Measurements from ENCODE around the gene ADAM12. TPM values are rescaled to one million over a fixed set of nuclear protein-coding genes. Genes with fewer than 3 reads are reported as not detected.

ADAM12 gene
- total and polyA plus RNA-seq, 10 of the 15 experiments (the other 5 are each of a cell fraction or from before 2014, with no cell fraction given), result under 0.01 to 0.62 (median 0.04) TPM; not detected in 5

DNA sequence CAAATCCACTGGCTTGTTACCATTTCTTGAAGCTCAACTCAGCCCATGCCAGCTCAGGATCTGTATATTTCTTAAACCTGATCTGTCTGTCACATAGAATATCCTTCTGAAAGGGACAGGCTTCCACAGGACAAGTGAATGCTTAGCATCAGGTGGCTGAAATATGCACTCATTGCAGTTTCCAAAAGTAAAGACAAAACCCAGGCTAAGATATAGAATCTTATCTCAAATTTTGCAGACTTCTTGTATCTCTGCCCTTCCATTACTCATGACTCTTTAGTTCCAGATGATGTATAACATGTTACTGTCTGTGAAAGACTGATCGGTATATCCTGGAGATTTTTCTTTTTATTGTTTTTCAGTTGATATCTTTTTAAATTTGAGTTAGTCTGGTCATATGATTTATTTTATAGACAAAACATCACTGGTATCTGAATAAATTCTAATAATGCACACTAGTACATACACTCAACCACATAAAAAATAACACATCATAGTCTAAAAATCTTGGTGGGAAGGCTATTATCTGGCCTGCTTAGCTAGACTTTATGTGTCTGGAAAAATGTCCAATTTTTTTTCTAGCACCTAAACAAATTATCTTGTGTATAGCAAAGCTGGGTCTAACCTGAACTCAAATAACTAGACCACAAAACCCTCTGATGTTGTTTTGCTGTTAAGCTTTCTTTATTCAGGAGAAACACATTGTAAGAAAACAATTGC, 182.6 kb downstream of the ADAM12 start:
- no peak for TF ChIP-seq MYB (IDR thresholded peaks at IDR 0.05; ENCODE audit: borderline replicate concordance, low read depth, low read length)
- TF ChIP-seq STAT3 (IDR thresholded peaks at IDR 0.05; ENCODE audit: low read depth, low read length), result no peak
- TF ChIP-seq RFX5 (IDR thresholded peaks at IDR 0.05; ENCODE audit: low read depth, low read length), result no peak
- WGBS (ENCODE audit: insufficient coverage, insufficient replicate concordance, low lambda C conversion rate, missing lambda C conversion rate), result 45% methylated on average over 1 of the region's 1 CpG
- no peak overlapping the region for H3K4me2 ChIP-seq (ENCODE audit: control insufficient read depth, insufficient read depth)
- ChIA-PET SMC1A (ENCODE audit: uncharacterized antibody, unreplicated experiment) (no interaction called here), POLR2A (no interaction called here), RAD21 (ENCODE audit: unreplicated experiment) (interaction anchor here (0.6 kb wide), 1 partner anchor 1100 kb away, joined by 3 read pairs; no protein-coding TSS in a partner anchor), CTCF (interaction anchor here (0.6 kb wide), 1 partner anchor 207 kb away, joined by 3 read pairs; no protein-coding TSS in a partner anchor)
- no TSS peak for BruUV-seq (replicated peaks)
- no peak overlapping the region for H3K4me3 ChIP-seq
- H3K27ac ChIP-seq (ENCODE audit: control insufficient read depth, insufficient read depth), result no peak overlapping the region
- ATAC-seq (no peak), DNase-seq (ENCODE audit: low read depth, low spot score) (no peak), FAIRE-seq (no peak)
- no peak overlapping the region for H2AFZ ChIP-seq (ENCODE audit: control insufficient read depth, low read depth, low read length)
- in situ Hi-C loops (cut with MboI), result no loop called here
- intact Hi-C loops (cut with micrococcal nuclease; ENCODE audit: unreplicated experiment), result no loop called here
- H3K27me3 ChIP-seq (replicated peaks in 1 of 2; ENCODE audit: control insufficient read depth in 2 of 2, insufficient read depth in 2 of 2, low read length in 1 of 2), result no peaks in the 10 kb centered on the region
- no peaks in the 10 kb centered on the region for H3K79me2 ChIP-seq (ENCODE audit: control insufficient read depth, insufficient read depth, low read length)
- H3K9me3 ChIP-seq (replicated peaks; ENCODE audit: control insufficient read depth, insufficient read depth, low read length), result no peaks in the 10 kb centered on the region
- H3K4me1 ChIP-seq (ENCODE audit: control insufficient read depth, insufficient read depth, low read length), result no peaks in the 10 kb centered on the region
- no peaks in the 10 kb centered on the region for H3K36me3 ChIP-seq (ENCODE audit: control insufficient read depth in 2 of 2, insufficient read depth in 2 of 2, low read length in 1 of 2)
- no peak overlapping the region for H3K9ac ChIP-seq (ENCODE audit: control insufficient read depth, insufficient read depth, low read length)
- no peaks in the 10 kb centered on the region for H4K20me1 ChIP-seq (ENCODE audit: control insufficient read depth, insufficient read depth)

DNA sequence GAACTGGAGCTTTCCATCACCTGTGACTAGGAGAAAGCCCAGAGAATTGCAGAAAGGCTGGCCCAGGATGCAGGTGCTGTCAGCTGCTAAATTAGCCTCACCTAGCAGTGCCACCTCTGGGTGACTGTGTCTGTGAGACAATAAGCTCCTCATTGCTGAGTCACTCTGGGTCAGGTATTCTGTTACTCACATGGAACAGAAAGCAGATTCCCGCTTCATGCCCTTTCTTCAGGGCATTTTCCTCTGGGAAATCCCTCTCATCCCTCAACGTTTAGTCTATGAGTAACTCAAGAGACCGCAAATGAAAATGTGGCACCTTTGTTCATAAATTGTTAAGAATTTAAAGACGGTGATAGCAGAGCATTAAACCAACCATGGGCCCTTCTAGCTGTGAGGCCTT, 184.0 kb downstream of the ADAM12 start:
- Histone ChIP-seq H3K4me1 (ENCODE audit: control insufficient read depth, insufficient read depth, low read length) (no peaks in the 10 kb centered on the region), H3K9ac (ENCODE audit: control insufficient read depth, insufficient read depth, low read length) (no peak overlapping the region), H3K4me3 (no peak overlapping the region), H3K27me3 (replicated peaks in 1 of 2; ENCODE audit: control insufficient read depth in 2 of 2, insufficient read depth in 2 of 2, low read length in 1 of 2) (no peaks in the 10 kb centered on the region), H3K4me2 (ENCODE audit: control insufficient read depth, insufficient read depth) (no peak overlapping the region), H3K79me2 (ENCODE audit: control insufficient read depth, insufficient read depth, low read length) (no peaks in the 10 kb centered on the region), H4K20me1 (ENCODE audit: control insufficient read depth, insufficient read depth) (no peaks in the 10 kb centered on the region), H3K27ac (ENCODE audit: control insufficient read depth, insufficient read depth) (no peak overlapping the region), H2AFZ (ENCODE audit: control insufficient read depth, low read depth, low read length) (no peak overlapping the region), H3K36me3 (ENCODE audit: control insufficient read depth in 2 of 2, insufficient read depth in 2 of 2, low read length in 1 of 2) (no peaks in the 10 kb centered on the region), H3K9me3 (replicated peaks; ENCODE audit: control insufficient read depth, insufficient read depth, low read length) (no peaks in the 10 kb centered on the region)
- DNase-seq (ENCODE audit: low read depth, low spot score) (no peak), ATAC-seq (no peak), FAIRE-seq (no peak)
- SMC1A ChIA-PET (ENCODE audit: uncharacterized antibody, unreplicated experiment), result no interaction called here
- in situ Hi-C loops (cut with MboI), result no loop called here
- POLR2A ChIA-PET, result no interaction called here
- intact Hi-C loops (cut with micrococcal nuclease; ENCODE audit: unreplicated experiment), result no loop called here
- RAD21 ChIA-PET (ENCODE audit: unreplicated experiment), result no interaction called here
- 21% methylated on average over 4 of the region's 4 CpGs for WGBS (ENCODE audit: insufficient coverage, insufficient replicate concordance, low lambda C conversion rate, missing lambda C conversion rate)
- CTCF ChIA-PET, result no interaction called here
- no TSS peak for BruUV-seq (replicated peaks)
- TF ChIP-seq, protein P1, sequence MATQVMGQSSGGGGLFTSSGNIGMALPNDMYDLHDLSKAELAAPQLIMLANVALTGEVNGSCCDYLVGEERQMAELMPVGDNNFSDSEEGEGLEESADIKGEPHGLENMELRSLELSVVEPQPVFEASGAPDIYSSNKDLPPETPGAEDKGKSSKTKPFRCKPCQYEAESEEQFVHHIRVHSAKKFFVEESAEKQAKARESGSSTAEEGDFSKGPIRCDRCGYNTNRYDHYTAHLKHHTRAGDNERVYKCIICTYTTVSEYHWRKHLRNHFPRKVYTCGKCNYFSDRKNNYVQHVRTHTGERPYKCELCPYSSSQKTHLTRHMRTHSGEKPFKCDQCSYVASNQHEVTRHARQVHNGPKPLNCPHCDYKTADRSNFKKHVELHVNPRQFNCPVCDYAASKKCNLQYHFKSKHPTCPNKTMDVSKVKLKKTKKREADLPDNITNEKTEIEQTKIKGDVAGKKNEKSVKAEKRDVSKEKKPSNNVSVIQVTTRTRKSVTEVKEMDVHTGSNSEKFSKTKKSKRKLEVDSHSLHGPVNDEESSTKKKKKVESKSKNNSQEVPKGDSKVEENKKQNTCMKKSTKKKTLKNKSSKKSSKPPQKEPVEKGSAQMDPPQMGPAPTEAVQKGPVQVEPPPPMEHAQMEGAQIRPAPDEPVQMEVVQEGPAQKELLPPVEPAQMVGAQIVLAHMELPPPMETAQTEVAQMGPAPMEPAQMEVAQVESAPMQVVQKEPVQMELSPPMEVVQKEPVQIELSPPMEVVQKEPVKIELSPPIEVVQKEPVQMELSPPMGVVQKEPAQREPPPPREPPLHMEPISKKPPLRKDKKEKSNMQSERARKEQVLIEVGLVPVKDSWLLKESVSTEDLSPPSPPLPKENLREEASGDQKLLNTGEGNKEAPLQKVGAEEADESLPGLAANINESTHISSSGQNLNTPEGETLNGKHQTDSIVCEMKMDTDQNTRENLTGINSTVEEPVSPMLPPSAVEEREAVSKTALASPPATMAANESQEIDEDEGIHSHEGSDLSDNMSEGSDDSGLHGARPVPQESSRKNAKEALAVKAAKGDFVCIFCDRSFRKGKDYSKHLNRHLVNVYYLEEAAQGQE (IDR thresholded peaks at IDR 0.05; ENCODE audit: low read depth, low read length), result no peak
- TF ChIP-seq JUND (IDR thresholded peaks at IDR 0.05; ENCODE audit: low read depth, low read length) (no peak), DPF2 (IDR thresholded peaks at IDR 0.05) (no peak), PAX8 (IDR thresholded peaks at IDR 0.05) (no peak), MEF2A (IDR thresholded peaks at IDR 0.05; ENCODE audit: insufficient read depth, low read depth, low read length) (no peak), POU2F2 (IDR thresholded peaks at IDR 0.05; ENCODE audit: borderline replicate concordance, low read depth, low read length) (no peak), KDM1A (IDR thresholded peaks at IDR 0.05; ENCODE audit: borderline replicate concordance) (no peak), NRF1 (conservative IDR thresholded peaks at IDR 0.05; ENCODE audit: low read depth, low read length) (no peak)
- TF ChIP-seq, protein P2, sequence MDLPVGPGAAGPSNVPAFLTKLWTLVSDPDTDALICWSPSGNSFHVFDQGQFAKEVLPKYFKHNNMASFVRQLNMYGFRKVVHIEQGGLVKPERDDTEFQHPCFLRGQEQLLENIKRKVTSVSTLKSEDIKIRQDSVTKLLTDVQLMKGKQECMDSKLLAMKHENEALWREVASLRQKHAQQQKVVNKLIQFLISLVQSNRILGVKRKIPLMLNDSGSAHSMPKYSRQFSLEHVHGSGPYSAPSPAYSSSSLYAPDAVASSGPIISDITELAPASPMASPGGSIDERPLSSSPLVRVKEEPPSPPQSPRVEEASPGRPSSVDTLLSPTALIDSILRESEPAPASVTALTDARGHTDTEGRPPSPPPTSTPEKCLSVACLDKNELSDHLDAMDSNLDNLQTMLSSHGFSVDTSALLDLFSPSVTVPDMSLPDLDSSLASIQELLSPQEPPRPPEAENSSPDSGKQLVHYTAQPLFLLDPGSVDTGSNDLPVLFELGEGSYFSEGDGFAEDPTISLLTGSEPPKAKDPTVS (IDR thresholded peaks at IDR 0.05; ENCODE audit: low read depth, low read length), result no peak

All from GM12878 (cell line).